Ramos (cell line): ENCODE measurements around the gene ST8SIA1.

Experiments used
- in situ Hi-C: fragments of 300-500 bp; cut with MboI; formaldehyde crosslinking; loops from one replicate; pipeline ENCODE4 v1.14.3; 2022; ENCODE audit warnings: low sequenced_read_pairs; ENCODE audit not compliant: unreplicated experiment

The ST8SIA1 gene

DNA sequence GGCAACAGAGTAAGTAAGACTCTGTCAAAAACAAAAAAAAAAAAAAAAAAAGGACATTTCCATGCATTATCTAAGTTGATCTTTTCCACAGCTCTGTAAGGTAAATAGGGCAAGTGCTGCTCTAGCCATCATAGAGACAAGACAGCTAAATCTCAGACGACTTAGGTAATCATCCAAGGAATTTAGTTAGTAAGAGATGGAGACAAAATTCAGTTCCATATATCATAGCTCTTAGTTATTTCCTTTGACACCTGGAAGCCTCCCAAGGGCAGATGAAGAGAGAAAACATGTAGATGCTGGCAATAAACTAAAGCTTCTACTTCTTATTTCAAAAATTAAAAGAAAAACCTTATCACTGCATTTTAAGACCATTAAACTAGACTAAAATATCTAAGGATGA lies 48.7 kb downstream of the ST8SIA1 start:
- in situ Hi-C loops = no loop called here

DNA sequence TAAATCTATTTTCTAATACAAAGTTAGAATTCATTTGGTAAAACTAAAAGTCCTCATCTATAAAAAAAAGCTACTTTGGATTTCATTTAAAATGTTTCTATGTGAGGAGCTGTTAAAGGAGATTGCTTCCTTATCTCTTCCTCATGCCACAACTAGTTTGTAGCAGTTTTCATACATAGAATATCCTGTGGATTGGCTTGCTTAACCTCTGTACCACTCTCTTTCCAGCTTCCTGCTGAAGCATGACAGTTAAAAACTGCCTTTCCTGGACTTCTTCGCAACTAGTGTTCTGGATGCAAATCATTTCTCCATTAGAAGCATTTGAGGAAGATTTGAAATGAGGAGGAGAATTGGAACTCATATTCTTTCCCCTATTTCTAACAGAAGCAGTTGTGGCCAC lies 49.6 kb downstream of the ST8SIA1 start:
- in situ Hi-C loops = no loop called here

DNA sequence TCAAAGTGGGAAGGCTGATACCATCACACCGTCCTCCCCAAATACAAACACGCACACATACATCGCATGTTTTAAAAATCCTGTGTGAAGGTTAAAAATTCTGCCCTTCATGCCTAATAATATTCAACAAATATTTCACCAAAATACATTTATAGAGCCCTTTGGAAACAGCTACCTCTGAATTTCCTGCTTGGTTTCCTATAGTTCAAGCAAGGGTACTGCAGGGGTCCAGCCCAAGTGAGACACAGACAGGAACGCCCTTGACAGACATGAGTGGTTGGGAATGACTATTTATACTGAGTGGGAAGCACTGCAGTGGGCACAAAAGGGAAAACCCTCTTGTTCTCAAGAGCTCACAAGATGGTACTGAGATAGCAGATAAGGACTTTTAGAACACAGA lies 51.0 kb downstream of the ST8SIA1 start:
- in situ Hi-C loops = no loop called here

DNA sequence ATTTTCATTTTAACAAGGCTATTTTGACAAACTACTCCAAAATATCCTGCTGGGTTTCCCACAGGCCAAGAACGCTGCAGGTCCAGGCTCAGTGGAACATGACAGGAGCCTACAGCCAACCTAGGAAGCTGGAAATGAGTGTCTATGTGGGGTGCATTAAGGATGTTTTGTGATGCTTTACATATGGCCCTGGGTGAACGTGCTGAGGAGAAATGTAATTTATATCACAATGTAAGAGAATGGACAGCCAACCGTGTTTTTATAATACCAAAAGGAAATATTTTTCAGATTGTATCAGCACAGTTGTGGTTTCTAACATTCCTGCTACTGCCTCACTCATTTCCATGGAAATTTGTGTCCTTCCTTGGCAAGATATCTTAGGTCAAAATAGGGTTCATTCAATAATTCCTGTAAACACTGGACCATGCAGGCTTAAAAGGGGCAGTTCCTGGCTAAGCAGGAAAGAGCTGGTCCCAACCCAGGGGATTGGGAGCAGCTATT lies 51.5 kb downstream of the ST8SIA1 start:
- in situ Hi-C loops = no loop called here

DNA sequence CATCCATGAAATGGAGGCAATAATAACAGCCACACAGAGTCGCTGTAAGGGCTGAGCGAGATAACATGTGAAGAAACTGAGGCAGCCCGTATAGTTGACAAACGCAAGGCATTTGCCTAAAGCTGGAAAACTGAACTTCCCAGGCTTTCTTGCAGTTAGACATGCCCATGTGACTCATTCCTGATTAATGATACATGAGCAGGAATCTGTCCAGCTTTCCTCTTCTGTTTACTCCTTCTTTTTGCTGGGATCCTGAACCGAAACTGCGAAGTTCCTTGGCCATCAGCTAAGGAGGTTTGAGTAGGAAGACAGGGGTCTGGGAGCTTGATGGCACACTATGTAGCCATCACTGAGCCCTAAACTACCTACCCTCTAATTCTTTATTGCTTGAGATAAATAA lies 52.2 kb downstream of the ST8SIA1 start:
- in situ Hi-C loops = no loop called here

DNA sequence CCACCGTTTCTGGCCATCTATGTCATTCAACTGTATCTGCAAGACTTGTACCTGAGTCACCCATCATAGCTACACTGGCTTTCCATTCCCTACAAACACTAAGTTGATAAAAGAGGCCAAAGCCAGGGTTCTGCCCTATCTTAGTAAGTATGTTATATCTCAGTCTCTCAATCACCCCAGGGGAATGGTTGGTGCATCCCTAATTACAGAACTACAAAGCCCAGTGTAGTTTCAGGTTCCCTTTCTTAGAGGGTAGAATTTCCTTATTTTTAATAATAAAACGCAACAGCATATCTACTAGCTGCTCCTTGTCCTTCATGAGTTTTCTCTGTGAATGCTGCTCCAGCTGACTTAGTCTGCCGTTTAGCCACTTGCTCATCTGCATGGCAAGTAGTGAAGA lies 57.6 kb downstream of the ST8SIA1 start:
- in situ Hi-C loops = no loop called here

DNA sequence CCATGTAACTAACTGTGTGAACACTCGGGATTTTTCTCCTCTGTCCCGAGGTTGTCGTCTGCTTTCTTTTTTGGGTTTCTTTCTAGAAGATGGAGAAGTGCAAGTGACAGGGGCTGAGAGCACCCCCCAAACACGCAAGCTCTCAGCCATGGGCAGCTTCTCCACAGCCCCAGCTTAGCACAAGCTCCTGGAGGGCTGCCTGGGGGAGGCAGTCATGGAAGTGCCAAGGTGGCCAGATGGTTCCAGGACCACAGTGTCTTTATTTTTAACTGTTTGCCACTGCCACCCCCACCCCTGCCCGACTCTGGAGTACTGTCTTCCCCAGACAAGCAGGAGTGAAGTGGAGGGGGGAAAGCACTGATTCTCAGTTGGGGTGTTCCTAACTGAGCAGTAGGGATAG lies 58.2 kb downstream of the ST8SIA1 start:
- in situ Hi-C loops = no loop called here

DNA sequence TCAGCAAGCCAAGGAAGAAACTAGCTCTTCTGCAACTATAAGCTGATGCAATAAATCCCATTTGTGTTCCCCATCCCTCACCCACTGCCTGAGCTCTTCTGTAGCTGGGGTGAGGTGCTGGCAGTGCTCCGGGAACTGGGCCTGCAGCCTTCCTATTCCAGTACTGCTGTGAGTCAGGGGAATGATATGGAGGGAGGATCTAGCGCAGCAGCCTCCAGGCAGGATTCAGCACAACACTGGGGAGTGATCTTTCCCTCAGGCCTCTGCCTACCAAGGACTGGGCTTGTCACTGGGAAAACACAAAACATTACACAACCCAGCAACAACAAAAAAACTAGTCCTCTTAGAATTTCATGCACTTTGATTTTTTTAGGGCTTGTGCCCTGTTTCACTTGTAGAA lies 58.7 kb downstream of the ST8SIA1 start:
- in situ Hi-C loops = no loop called here

DNA sequence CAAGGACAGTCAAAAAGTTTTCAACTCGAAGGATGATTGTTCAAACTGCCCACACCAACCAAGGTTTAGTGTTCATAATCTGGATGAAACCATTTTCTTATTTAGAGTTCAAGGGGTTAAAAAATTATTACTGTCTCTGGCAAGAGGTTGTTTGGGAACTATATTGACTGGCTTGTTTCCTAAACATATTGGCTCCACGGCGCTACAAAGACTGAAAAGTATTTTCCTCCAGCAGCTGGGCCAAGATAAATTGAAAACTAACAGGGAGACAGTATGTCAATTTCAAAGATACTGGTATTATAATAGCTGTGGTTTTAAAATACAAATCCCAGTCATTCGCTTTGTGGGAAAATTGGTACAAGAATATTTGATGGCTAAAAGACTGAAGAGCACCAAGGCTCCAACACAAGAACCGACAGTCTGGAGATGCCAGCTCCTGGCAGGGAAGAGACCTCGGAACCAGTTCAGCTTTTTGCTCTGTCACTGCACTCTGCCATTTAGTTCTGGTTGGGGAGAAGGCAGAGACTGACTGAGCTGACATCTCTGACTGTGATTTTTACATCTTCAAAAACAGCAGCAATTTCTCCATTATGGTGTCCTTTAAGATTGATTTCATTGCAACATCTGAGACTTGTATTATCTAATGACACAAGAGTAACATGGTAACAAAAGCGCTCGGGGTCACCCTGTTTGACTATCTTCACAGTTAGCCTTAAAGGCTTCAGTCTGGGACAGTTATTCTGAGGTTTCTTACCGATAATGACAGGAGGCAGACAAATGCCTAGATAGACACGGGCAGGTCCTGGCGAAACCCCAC lies 62.0 kb downstream of the ST8SIA1 start:
- in situ Hi-C loops = no loop called here

DNA sequence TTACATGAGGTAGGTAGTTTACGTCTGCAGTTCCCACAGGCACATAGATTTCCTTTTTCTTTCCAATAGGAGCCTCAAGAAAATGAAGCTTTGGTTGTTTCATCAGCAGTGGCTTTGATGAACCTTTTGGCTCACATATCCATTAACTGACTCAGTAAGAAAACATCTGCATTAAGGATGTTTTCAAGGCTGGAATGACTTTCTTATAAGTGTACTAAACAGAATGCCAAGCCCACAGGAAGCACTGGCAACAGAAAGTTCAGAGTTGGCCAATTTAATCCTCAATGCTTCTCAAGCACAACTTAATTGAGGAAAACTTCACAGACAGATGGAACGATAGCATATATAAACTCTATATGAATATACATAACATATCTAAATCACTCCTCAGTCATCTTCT lies 63.5 kb downstream of the ST8SIA1 start:
- in situ Hi-C loops = no loop called here

DNA sequence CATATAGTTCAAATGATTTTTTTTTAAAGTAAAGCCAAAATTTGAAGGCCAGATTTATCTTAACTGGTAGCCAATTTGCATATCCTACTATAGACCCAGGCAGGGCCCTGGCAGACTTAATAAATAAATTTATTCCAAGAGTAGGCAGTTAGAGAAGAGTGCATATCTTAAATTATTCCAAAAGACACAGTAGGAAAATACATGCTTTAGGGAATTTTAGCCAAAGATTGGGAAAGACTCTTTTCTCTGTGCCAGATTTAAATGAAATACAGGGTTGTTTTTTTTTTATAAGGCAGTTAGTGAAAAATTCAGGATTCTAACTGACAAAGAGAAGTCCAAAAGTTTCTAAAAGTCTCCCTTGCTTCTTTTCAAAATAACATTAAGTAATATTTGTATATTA lies 65.5 kb downstream of the ST8SIA1 start:
- in situ Hi-C loops = no loop called here

DNA sequence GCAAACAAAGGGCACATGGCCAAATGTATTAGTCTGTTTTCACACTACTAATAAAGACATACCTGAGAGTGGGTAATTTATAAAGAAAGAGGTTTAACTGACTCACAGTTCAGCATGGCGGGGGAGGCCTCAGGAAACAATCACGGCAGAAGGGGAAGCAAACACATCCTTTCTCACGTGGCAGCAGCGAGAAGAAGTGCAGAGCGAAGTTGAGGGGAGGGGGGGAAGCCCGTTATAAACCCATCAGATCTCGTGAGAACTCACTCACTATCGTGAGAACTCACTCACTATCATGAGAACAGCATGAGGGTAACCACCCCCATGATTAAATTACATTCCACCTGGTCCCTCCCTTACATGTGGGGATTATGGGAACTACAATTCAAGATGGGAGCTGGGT lies 66.1 kb downstream of the ST8SIA1 start:
- in situ Hi-C loops = no loop called here

DNA sequence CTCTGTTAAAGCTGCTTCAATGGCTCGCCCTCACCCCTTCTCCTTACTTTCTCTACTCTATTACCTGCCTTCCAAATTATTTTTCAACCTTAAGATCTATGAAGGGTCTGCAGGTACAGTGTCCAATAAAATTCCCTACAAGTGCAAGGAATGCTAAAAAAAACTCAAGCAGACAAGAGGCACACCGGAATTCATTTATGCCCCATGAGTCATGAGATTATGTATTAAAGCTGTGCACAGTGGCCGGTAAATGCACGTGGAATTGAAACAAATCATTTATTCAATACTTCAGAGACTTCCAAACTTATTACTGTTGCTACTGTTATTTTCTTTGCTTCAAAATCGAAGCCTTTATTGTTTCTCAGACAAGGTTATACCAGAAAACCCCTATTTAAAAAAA lies 68.4 kb downstream of the ST8SIA1 start:
- in situ Hi-C loops = no loop called here

DNA sequence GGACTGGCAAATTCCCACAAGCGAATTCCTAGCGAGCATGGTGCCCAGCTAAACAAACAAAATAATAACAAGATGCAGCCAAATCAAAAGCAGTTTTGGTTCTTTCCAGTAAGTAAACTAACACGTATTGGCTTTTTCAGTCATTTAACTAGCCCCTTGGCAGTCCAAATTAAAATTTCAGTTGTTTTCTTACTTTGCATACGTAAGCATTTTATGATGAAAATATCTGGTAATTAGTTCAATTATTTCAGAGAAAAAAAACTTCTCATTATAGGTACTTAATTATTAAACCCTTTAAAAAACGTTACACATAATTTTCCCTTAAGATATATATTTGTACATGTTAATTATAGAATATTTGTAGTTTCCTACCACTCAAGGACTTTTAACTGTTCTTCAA lies 70.1 kb downstream of the ST8SIA1 start:
- in situ Hi-C loops = no loop called here

DNA sequence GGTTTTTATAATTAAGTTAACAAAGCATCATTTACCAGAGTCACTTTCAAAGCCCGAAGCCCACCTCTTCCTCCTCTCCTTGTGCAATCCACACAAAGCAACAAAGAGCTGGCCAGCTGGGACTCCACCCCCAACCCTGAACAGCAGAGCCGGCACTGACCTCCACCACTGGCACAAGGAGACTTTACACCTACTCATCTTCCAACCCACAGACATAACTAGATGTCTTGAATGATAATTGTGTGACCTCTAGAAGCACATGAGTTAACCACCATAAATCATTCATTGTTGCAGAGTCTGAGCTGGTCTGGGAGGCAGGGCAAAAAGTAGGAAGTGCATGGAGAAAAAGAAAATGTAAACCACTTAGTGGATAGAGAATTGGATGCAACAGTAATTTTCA lies 72.2 kb downstream of the ST8SIA1 start:
- in situ Hi-C loops = no loop called here

DNA sequence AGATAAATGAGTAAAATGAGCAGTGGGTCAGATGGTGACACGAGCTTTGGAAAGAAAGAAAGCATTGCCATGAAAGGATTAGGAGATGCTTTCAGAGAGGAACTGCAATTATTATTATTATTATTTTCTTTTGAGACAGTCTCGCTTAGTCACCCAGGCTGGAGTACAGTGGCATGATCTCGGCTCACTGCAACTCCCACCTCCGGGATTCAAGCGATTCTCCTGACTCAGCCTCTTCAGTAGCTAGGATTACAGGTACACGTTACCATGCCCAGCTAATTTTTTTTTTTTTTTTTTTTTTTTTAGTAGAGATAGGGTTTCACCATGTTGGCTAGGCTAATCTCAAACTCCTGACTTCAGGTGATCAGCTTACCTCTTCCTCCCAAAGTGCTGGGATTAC lies 77.4 kb downstream of the ST8SIA1 start:
- in situ Hi-C loops = no loop called here

DNA sequence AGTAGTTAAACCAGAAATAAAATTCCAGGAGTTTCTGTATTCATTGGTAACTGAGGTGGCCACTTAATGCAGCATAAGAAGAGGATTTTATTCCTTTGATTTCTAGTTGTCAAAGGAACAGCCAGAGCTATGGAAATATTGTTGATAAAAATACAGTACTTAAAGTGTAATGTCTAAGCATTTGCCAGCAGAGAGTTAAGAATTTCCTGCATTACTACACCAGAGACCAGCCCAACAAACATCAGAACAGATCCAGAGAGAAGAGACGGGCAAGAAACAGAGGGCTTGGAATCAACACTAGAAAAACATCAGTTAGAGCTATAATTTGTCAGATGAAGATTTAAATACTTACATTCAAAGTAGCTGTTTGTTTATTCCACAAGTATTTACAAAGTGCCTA lies 77.9 kb downstream of the ST8SIA1 start:
- in situ Hi-C loops = no loop called here

DNA sequence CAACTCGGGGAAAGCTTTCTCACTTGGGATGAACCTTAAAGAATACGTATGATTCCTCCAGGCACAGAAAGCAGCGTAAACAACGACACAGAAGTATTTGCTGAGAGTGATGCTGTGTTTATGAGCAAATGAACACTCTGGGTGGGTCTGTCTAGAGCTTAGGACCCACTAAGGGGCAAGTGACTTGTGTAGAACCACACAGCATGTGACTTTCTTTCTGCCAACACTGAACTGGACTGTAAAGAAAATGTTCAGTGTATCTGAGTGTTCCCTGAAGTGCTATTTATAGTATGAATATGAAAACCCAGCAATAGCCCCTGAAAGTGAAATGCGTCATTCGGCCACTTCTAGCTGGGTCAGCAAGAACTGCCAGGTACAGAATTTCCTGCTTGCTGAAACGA lies 78.5 kb downstream of the ST8SIA1 start:
- in situ Hi-C loops = no loop called here

DNA sequence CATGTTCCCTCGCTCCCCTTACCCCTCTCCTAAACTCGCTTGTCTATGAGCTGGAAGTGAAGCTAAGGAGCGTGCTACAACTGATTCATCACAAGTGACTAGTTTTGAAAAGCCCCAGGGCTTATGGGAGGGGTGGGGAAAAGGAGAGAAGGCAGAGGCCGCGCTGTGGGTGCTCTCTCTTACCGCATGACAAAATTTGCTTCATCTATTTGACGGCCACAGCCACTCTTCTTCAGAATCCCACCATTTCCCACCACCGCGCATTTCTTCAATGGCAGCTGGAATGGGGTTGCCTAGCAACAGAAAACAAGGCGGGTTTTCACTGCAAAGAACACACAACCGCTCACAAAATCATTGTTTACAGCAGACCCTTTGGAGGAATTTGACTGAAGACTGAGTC lies 79.4 kb downstream of the ST8SIA1 start:
- in situ Hi-C loops = no loop called here

DNA sequence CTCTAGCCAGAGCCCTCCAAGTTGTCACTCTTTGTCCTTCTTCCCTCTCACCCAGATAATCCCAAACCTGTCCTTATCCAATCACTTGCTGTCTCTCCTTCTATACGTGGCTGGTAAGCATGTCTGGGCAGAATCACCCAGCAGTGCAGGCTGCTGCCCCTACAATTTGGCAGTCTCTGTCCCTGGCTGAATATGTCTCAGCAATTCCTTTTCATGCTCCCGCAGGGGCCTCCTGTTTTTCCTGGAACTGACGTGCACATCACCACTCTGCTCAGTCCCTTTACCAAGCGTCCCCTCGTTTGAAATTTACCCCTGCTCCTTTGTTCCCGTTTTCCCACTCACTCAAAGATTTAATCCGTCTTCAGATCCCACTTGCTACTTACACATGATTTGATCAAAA lies 80.0 kb downstream of the ST8SIA1 start:
- in situ Hi-C loops = no loop called here

DNA sequence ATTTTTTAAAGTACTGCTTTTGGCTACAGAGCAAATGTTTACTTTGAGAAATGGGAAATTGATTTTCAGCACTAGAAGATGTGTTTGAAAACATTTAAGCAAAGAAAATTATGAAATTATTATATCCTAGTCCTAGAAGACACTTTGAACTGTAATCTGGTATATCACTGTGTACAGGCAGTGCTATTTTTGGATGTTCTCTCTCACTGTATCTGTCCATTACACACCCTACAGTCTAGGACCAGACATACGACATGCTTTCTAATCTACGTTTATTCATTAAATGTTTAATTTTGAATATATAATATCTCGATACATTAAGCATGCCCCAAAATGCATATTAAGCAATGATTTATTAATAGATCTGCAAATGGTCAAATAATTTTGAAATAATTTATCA lies 82.5 kb downstream of the ST8SIA1 start:
- in situ Hi-C loops = no loop called here

DNA sequence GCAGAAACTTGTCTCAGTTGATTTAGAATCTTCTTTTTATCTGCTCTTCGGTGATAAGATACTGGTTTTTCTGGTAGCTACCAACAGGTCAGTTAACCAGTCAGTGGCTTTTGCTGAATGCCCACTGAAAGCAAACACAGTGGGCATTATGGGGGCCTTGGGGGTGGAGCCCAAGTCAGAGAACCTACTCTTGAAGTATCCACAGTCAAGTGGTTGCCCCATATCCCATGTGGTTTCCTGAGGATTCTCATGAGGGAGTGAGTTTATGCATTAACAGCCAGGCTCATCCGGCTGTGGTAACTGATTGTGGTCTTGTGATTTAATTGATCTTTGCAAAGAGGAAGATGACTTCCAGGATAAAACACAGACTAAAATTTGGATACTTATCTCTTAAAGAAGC lies 83.7 kb downstream of the ST8SIA1 start:
- in situ Hi-C loops = no loop called here
